AG08396 (cell line): ENCODE results near the gene VRK1.

Source experiments
- DNase-seq: peaks from one replicate; pipeline ENCODE4 v3.0.0; 2012; ENCODE audit warnings: low spot score, mixed read lengths

The VRK1 gene

DNA sequence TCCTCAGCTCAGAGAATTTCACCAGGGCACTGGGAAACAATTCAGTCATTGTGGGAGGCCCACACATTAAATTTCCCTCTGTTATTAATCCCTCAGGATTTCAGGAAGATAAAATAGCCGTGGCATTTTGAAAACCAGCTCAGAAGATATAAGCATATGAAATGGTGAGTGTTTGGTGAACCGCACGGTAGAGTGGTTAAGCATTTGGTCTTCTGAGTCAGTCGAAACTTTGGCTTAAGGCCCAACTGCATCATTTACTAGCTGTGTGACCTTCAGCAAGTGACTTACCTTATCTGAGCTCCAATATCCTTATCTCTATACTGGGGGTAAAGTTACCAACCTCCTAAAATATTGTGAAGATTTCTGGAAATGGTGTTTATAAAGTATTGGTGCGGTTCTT, 5.2 kb upstream of the VRK1 start:
- no peak for DNase-seq

DNA sequence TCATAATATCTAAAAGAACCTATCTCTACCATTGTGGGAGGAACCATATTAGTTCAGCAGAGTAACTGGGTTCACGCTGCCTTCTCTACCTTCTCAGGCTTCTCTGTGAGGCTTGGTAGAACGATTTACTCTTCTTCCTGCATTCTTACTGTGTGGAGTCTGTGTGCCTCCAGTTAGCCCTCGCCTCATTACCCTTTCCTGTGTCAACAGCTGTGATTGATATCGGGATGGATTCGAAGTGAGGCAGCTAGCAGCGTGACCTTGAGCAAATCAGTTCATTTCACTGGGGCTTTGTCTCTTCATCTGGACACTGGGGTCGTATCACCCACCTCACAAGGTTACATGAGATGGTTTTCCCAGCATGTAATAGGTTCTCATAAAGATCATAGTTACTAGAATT, 4.6 kb upstream of the VRK1 start:
- DNase-seq, result no peak

DNA sequence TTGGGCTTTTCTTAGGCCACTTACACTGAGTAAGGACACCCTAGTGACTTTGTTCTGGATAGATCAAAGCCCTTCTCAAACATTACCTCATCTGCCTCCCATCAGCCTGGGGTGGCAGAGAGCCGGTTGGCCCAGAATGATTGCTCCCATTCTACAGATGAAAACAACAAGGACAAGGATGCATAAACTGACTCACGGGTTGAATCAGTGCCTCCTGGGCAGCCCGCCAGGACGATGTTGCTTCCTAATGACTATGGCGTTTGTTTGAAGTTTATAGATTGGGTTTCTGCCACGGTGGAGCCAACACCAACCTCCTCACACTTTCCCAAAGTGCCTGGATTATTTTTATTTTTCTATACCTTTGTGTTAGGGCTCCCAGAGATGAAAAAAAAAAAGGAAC, 3.6 kb upstream of the VRK1 start:
- DNase-seq, result no peak

DNA sequence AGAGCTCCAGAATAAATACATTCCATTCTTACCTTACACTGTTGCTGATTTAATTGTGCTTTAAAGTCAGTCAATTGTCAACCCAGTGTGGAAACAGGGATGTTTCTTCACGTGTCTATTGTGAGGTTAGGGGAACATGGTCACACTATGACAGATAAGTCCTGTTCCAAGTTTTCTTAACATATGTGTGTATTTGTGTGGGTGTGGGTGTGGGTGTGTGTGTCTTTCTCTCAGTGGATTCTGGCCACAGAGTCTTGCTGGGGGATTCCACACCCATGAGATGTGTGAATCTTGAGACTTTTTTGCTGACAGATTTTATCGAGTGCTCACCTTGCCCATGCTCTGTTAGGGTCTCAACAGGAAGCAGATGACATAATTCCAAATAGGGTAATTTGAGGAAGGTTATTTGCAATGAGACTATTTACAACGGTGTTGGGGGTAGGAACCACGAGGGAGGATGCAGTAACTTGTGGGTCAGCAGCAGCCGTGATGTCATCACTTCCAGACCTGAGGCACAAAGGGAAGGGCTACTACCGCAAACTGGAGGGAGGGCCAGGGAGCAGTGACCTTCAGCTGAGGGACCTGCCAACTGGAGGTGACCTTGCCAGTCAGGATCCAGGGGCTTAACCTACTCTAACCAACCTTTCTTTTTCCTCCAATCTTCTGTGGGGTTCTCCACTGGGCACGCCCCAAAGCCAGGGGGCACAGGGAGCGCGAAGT, 1.9 kb upstream of the VRK1 start:
- no peak for DNase-seq

- peak; percentile 33 for DNase-seq
These were observed 584 bp downstream of the VRK1 start for GRCh38 chr14:96797582-96798349.

DNA sequence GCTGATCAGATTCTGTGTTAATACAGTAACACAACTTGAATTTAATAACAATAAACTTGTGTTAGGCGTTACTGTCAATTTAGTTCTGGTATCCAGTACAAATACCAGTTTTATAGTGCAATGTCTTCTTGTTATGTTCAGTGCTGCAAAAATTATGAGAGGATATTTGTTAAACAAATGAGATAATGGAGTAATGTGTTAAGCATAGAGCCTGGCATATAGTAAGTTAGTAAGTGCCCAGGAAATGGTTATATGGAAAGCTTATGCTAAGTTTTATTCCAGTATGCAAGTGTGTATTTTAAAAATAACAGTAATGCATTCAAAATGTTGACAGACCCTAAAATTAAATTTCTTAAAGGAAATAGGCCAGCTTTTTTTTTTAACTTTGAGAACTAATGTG, 1.8 kb downstream of the VRK1 start:
- no peak for DNase-seq

DNA sequence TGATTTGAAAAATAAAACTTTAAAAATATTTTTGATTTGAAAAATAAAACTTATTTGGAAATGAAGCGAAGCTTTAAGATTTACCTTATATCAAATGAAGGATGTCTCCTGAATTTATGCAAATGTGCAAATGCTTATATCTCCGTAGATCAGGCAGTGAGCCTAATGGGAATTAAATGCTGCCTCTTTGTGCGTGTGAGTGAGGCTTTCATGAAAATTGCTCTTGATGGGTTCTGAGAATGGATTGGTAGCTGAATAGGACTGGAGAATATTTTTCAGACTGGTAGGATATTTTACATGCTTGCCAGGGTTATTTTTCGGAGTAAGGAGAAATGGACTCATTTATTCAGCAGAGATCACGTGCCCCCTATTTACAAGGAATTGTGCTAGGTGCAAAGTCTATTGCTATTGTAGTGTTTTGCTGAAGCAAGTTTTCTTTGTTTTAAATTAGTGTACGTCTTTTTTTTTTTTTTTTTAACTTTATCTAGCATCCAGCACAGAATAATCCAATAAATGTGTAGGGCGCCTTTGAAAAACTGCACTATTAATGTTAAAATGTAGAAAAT, 2.4 kb downstream of the VRK1 start:
- DNase-seq, result no peak

DNA sequence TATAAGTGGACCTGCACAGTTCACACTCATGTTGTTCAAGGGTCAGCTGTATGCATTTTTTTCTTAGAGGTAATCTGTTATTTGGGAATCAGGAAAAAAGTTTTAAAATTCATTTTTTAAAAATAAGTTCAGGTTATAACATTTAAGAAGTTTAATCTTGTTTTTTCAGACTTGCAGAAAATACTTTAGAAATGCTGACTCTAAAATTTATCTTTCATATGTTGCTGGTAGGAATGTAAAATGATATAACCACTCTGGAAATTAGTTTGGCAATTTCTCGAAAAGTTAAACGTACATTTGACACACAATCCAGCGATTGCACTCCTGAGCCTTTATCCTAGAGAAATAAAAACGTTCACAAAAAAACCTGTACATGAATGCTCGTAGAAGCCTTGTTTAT, 4.7 kb downstream of the VRK1 start:
- DNase-seq, result no peak

DNA sequence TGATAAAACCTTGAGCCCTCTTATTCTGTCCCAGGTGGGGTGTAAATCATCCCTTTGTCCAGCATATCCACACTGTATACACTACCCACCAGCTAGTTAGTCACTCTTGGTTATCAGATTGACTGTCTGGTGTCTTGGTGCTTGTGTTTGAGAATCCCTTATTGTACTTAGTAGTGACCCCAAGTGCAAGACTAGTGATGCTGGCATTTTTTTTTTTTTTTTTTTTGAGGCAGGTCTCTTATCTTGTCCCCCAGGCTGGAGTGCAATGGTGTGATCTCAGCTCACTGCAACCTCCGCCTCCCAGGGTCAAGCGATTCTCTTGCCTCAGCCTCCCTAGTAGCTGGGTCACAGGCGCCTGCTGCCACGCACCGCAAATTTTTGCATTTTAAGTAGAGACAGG, 5.8 kb downstream of the VRK1 start:
- DNase-seq, result no peak

DNA sequence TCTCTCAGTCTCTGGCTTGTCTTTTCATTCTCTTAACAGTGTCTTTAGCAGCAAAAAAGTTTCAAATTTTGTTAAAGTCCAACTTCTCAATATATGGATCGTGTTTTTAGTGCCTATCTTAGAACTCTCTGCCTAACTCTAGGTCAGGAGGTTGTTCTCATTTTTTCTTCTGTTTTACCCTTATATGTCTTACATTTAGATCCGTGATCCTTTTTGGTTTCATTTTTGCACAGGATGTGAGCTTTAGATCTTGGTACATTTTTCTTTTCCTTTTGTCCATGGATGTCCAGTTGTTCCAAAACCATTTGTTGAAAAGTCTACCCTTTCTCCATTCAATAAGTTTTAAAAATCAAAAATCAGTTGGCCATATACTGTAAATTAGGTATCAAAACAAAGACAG, 6.8 kb downstream of the VRK1 start:
- no peak for DNase-seq

DNA sequence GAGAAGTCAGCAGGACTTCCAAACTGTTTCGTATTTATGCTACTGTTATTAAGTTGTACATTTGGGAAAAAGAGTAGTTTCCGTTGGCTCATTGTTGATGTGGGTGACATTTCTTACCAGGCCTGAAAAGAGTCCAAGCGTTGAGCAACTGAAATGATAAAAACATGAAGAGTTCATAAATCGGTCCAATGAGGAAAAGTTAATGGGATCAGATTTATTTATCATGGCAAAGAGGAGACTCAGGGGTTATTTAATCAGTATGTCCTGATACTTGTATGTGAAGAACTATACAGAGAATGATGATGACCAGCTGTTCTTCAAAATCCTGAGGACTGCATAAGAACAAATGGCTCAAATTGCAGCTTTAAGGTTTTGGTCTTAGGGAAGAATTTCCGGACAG, 7.7 kb downstream of the VRK1 start:
- DNase-seq, result no peak

- DNase-seq, result no peak
These were observed 8.8 kb downstream of the VRK1 start for GRCh38 chr14:96805956-96806355.

GRCh38 chr14:96806836-96807235, 9.7 kb downstream of the VRK1 start:
- DNase-seq, result no peak

DNA sequence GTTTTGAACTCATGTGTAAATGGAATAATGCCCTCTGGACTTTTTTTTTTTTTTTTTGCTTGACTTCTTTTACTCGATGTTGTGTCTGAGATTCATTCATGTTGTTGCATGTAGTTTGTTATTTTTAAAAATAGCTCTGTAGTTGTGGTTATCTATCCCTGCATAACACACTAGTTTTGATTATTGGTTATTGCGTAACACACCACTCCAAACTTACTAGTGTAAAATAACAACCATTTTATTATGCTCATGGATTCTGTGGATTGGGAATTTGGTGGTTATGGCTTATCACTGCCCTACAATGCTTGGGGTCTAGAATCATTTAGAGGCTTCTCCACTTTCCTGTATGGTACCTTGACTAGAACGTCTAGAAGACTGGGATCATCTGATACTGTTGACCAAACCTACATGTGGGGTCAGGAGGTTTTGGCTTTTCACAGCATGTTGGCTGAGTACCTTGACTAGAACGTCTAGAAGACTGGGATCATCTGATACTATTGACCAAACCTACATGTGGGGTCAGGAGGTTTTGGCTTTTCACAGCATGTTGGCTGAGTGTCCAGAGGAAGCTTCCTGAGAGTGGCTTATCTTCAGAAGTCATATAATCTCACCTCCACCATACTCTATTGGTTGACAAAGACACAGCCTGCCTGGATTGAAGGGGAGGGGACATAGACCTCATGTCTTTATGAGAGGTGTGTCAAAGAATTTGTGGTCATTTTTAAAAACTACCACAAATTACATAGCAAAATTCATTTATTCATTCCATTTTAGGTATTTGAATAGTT, 11.6 kb downstream of the VRK1 start:
- DNase-seq, result no peak

DNA sequence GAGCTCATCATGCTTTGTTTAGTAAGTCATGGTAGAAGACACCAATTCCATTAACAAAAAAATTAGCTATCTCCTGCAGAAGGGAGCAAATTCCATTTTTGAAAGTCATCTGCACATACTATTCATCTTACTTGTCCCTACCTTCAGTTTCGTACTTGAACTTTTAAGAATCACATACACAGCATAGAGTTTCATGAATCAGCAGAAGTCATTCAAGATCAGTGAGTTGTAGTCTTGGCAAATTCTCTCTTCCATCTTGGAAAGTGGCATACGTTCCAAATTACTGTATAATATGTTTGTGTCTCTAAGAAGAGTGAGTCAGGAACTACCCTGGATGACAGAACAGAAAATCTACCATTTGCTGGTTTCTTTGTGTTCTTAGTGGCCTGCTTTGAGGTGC, 14.1 kb downstream of the VRK1 start:
- peak; percentile 55 for DNase-seq

GRCh38 chr14:96811985-96812667, 14.9 kb downstream of the VRK1 start:
- DNase-seq, result no peak

GRCh38 chr14:96816281-96816680, 19.1 kb downstream of the VRK1 start:
- DNase-seq, result no peak

DNA sequence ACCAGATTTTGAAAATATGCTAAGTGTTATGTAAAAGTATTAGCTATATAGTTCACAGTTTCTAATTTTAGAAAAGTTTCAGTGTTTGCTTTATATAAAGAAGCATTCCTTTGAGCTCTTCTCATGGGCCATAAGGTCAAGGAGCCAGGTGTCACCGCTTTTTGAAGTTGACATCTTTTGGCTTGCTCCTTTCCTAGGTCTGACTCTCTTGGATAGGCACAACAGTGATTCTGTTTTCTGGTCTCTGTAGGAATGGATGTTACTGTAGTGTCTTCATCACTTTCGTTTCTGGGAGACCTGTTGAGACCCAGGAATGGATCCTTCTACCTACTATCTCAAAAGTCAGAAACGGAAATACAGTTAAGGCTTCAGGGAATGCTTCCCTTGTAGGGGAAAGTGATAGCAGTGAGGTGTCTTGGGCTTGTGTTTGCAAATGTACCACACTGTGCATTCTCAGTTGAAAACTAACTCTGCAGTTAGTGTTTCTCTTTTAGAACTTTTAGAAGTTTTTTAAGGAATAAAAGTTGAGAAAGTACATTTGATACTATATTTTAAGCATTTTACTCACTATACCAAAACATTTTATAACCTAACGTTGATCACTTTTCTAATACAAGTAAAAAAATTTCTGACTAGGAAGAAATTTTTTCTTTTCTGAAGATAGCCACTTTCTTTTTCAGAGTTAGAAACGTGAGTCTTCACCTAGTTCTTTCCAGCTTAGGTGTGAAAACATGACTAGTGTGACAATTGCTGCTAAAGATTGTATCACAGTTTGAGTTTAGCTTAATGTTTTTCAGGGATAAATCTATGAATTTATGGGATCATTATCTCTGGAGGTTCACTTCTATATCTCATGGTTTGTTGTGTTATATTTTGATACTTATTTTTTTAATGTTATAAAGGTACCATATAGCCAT, 20.8 kb downstream of the VRK1 start:
- DNase-seq, result no peak

GRCh38 chr14:96821501-96821900, 24.3 kb downstream of the VRK1 start:
- DNase-seq, result no peak

- no peak for DNase-seq
These were observed 26.5 kb downstream of the VRK1 start for GRCh38 chr14:96823652-96824051.

- DNase-seq, result peak; percentile 29
These were observed 27.1 kb downstream of the VRK1 start for GRCh38 chr14:96824283-96824682.
